Lower leg skin (tissue), 3 donors: ENCODE data around the gene LRG1.

Experiments used
- POLR2A ChIP-seq, 2 donors: fragments of 450-650 bp; IDR thresholded peaks; one replicate each; pipeline ENCODE4 v1.6.1; 2016 to 2017; ENCODE audit warnings: antibody characterized with exemption in 2 of 2, mild to moderate bottlenecking in 1 of 2, moderate library complexity in 1 of 2
- TF ChIP-seq, protein P1 (sequence below), 3 donors: fragments of 450-650 bp; IDR thresholded peaks; one replicate each; pipeline ENCODE4 v1.5.1; 2016; ENCODE audit warnings: antibody characterized with exemption in 3 of 3, mild to moderate bottlenecking in 3 of 3, moderate library complexity in 2 of 3

DNA sequence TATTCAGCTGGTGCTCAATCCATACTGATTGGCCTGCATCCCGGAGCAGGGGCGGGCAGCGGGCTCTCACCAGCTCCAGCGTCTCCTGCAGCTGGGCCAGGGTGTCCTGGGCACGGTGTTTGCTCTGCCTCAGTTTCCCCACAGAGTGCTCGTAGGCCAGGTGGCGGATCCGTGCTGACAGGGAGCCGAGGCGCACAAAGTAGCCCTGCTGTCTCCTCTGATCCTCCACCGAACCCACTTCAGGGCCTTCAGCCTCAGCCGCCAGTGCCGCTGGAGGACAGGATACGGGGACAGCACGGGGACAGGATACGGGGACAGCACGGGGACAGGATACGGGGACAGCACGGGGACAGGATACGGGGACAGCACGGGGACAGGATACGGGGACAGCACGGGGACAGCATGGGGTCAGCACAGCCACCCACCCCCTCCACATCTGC lies 14.3 kb downstream of the LRG1 start:
- TF ChIP-seq, protein P1, sequence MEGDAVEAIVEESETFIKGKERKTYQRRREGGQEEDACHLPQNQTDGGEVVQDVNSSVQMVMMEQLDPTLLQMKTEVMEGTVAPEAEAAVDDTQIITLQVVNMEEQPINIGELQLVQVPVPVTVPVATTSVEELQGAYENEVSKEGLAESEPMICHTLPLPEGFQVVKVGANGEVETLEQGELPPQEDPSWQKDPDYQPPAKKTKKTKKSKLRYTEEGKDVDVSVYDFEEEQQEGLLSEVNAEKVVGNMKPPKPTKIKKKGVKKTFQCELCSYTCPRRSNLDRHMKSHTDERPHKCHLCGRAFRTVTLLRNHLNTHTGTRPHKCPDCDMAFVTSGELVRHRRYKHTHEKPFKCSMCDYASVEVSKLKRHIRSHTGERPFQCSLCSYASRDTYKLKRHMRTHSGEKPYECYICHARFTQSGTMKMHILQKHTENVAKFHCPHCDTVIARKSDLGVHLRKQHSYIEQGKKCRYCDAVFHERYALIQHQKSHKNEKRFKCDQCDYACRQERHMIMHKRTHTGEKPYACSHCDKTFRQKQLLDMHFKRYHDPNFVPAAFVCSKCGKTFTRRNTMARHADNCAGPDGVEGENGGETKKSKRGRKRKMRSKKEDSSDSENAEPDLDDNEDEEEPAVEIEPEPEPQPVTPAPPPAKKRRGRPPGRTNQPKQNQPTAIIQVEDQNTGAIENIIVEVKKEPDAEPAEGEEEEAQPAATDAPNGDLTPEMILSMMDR (IDR thresholded peaks at IDR 0.05) = no peak
- TF ChIP-seq POLR2A (IDR thresholded peaks at IDR 0.05) = no peak
